ENCODE results near the gene SHROOM4.

SHROOM4 gene

GRCh38 chrX:50707955-50708699 lies 105.9 kb downstream of the SHROOM4 start:
- DNase-seq (ENCODE audit: low read depth in 2 of 2, low spot score in 1 of 2), result no peak

GRCh38 chrX:50707405-50707804 lies 106.6 kb downstream of the SHROOM4 start:
- no peak for DNase-seq (ENCODE audit: low read depth in 2 of 2, low spot score in 1 of 2)

GRCh38 chrX:50705042-50705441 lies 109.0 kb downstream of the SHROOM4 start:
- no peak for DNase-seq (ENCODE audit: low read depth in 2 of 2, low spot score in 1 of 2)

- DNase-seq (ENCODE audit: low read depth in 2 of 2, low spot score in 1 of 2), result no peak
Observed at GRCh38 chrX:50704360-50704759, 109.6 kb downstream of the SHROOM4 start.

- no peak for DNase-seq (ENCODE audit: low read depth in 2 of 2, low spot score in 1 of 2)
Observed at GRCh38 chrX:50700921-50701320, 113.1 kb downstream of the SHROOM4 start.

- no peak for DNase-seq (ENCODE audit: low read depth in 2 of 2, low spot score in 1 of 2)
Observed at GRCh38 chrX:50698944-50699343, 115.0 kb downstream of the SHROOM4 start.

GRCh38 chrX:50697691-50698090 lies 116.3 kb downstream of the SHROOM4 start:
- DNase-seq (ENCODE audit: low read depth in 2 of 2, low spot score in 1 of 2), result no peak

GRCh38 chrX:50691820-50692219 lies 122.2 kb downstream of the SHROOM4 start:
- no peak for DNase-seq (ENCODE audit: low read depth in 2 of 2, low spot score in 1 of 2)

GRCh38 chrX:50684871-50685270 lies 129.1 kb downstream of the SHROOM4 start:
- DNase-seq (ENCODE audit: low read depth in 2 of 2, low spot score in 1 of 2), result no peak

GRCh38 chrX:50680990-50681389 lies 133.0 kb downstream of the SHROOM4 start:
- DNase-seq (ENCODE audit: low read depth in 2 of 2, low spot score in 1 of 2), result no peak

GRCh38 chrX:50677789-50678188 lies 136.2 kb downstream of the SHROOM4 start:
- DNase-seq (ENCODE audit: low read depth in 2 of 2, low spot score in 1 of 2), result no peak

GRCh38 chrX:50671661-50672060 lies 142.3 kb downstream of the SHROOM4 start:
- no peak for DNase-seq (ENCODE audit: low read depth in 2 of 2, low spot score in 1 of 2)

- no peak for DNase-seq (ENCODE audit: low read depth in 2 of 2, low spot score in 1 of 2)
Observed at GRCh38 chrX:50668860-50669259, 145.1 kb downstream of the SHROOM4 start.

GRCh38 chrX:50648156-50648555 lies 165.8 kb downstream of the SHROOM4 start:
- no peak for DNase-seq (ENCODE audit: low read depth in 2 of 2, low spot score in 1 of 2)

- DNase-seq (ENCODE audit: low read depth in 2 of 2, low spot score in 1 of 2), result no peak
Observed at GRCh38 chrX:50644496-50644895, 169.5 kb downstream of the SHROOM4 start.

- no peak for DNase-seq (ENCODE audit: low read depth in 2 of 2, low spot score in 1 of 2)
Observed at GRCh38 chrX:50643525-50644137, 170.4 kb downstream of the SHROOM4 start.

GRCh38 chrX:50638123-50638522 lies 175.9 kb downstream of the SHROOM4 start:
- no peak for DNase-seq (ENCODE audit: low read depth in 2 of 2, low spot score in 1 of 2)

- DNase-seq (ENCODE audit: low read depth in 2 of 2, low spot score in 1 of 2), result no peak
Observed at GRCh38 chrX:50635817-50636365, 178.1 kb downstream of the SHROOM4 start.

GRCh38 chrX:50635162-50635561 lies 178.8 kb downstream of the SHROOM4 start:
- no peak for DNase-seq (ENCODE audit: low read depth in 2 of 2, low spot score in 1 of 2)

- DNase-seq (ENCODE audit: low read depth in 2 of 2, low spot score in 1 of 2), result no peak
Observed at GRCh38 chrX:50629774-50630173, 184.2 kb downstream of the SHROOM4 start.

GRCh38 chrX:50627696-50628095 lies 186.3 kb downstream of the SHROOM4 start:
- DNase-seq (ENCODE audit: low read depth in 2 of 2, low spot score in 1 of 2), result no peak

- no peak for DNase-seq (ENCODE audit: low read depth in 2 of 2, low spot score in 1 of 2)
Observed at GRCh38 chrX:50626432-50626831, 187.6 kb downstream of the SHROOM4 start.

GRCh38 chrX:50622751-50623150 lies 191.2 kb downstream of the SHROOM4 start:
- DNase-seq (ENCODE audit: low read depth in 2 of 2, low spot score in 1 of 2), result no peak

All from stimulated activated CD8-positive, alpha-beta memory T cell treated with anti-CD3 and anti-CD28 coated beads, Interleukin-4, amount 100 ng/mL, for 4 hours (primary cell).